GM12801 (cell line): ENCODE data around the gene RHOBTB1.

Source experiments
- CTCF ChIP-seq: IDR thresholded peaks from one replicate; pipeline ENCODE4 v1.5.1; 2011; ENCODE audit warnings: control low read depth; ENCODE audit not compliant: insufficient read length; ENCODE audit errors: extremely low read depth

The RHOBTB1 gene

DNA sequence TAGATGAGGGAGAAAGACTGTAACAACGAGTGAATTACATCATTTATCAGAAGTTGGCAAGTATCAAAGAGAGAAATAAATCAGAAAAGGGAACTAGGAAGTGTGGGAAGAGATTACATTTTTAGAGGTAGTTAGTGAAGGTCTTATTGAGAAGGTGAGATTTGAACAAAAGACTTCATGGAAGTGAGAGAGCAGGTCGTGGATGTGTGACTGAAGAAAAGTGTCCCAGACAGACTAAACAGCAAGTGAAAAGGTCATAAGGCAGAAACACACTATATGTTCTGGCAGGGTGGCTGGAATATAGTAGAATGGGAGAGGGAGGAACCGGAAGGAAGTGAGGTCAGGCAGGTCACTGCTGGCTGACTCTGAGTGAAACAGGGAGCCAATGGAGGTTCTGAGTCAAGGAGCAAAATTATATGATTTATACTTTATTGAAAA lies 35.7 kb upstream of the RHOBTB1 start:
- no peak for TF ChIP-seq CTCF

- TF ChIP-seq CTCF, result no peak
These were observed 34.5 kb upstream of the RHOBTB1 start for GRCh38 chr10:60978287-60979115.

DNA sequence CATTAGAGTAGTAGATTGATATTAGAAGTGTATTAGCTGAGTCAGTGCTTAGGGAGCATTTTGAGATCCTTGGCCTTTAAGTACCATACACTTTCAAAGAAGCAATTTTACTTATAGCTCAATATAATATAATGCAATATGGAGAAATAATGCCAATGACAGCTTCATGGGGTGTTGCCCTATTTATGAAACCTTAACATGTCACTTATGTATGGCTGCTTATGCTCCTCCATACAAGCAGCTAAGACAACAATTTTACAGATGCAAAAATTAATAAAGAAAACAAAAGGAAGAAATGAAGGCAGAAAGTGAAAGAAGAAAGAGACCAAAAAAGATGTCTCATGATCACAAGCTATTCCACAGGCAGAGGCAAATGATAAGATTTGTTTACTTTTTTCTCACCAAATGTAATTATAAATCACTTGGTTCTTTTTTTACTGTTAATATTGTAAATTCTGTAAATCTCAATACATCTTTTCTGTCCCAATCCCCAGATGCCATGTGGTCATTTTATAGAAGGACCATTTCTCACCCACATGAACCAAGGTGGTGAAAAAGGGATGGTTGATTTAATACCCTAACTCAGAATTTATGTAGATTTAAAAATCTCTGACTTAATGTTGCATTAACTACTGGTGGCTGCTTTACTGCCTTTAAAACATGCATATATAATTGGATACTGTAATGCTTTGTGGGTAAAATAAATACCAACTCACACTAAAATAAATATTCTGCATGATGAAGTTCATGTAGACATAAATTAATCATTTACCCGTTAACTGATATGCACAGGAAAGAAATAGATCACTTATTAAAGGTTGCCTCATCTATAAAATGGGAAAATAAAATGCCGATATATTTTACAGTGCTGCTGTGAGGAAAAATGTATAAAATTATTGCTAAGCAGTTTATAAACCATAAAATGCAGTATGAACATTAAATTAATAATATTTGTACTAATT lies 33.5 kb upstream of the RHOBTB1 start:
- TF ChIP-seq CTCF, result no peak

DNA sequence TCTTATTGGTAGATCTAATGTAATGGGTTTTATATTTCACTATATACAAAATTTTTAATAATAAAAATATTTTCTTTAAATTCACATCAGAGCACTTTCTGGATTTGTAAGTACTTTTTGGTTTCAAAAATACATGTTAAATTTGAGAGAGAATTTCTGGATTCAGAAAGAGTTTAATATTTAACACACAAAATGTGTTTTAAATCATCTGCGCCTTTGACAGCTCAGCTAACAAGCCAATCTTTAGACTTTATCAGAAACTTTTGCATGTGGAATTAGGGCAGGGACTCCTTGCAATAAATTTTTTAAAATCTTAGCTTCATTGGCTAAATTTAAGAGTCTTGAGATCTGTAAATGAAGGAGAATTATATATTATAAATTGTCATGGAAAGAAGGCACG lies 32.7 kb upstream of the RHOBTB1 start:
- no peak for TF ChIP-seq CTCF

DNA sequence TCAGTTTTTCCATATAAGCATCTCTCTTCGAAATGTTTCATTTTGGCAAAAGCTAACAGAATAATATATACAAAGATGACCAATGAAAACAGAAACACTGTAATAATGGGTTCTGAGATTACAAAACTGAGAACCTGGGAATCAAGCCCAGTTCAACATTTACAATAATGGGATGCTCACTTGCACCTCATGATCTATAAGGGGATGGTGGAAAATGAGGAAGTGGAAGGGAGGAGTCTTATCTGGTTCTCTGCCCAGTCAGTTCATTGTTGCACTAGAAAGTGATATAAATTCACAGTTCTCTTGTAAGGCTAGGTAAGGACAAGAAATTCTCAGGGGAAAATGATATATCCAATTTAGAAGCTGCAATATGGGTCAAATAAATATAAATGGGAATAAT lies 31.7 kb upstream of the RHOBTB1 start:
- no peak for TF ChIP-seq CTCF

DNA sequence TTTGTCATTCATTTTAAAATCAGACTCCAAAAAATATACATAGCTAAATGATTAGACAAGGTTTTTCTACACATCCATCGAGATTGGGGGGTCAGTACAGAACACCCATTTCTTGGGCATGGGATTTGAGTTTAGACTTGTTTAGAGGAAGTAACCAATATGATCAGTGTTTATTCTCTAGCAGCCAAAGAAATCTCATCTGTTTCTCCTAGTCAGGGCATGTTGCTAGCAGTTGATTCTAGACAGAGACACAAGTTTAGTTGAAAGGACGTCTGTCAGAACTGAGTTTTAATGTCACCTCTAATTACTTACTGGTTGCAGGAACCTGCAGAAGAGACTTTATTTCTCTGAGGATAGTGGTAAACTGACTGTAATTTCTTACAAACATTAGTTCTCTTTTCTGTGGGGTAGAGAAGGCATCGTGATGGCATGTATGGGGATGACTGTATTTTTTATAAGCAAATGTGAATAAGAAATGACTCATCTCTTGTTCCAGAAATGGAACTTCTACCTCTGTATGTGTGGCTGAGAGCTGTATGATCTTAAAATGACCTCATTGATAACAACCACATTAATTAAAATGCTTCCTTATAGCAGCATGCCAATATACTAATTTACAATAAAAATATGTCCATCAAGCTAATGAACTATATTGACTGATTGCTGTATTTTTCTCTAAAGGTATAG lies 30.6 kb upstream of the RHOBTB1 start:
- TF ChIP-seq CTCF, result no peak

GRCh38 chr10:60973086-60973485 lies 29.1 kb upstream of the RHOBTB1 start:
- no peak for TF ChIP-seq CTCF
